Caco-2 (cell line): ENCODE measurements around the gene GP1BA. TPM values are rescaled to one million over a fixed set of nuclear protein-coding genes. Genes with fewer than 3 reads are reported as not detected.

Experiments used
- BruUV-seq: library from RNA; stranded (reverse); fragments of 400-500 nt; replicated peaks from 2 replicates; lab custom pipeline; 2021; lab: Mats Ljungman, UMichigan
- CTCF ChIA-PET: fragments of 300-600 bp; sonication (Branson Sonifier 250); formaldehyde crosslinking; loops from one replicate; lab custom pipeline; 2022; ENCODE audit warnings: antibody characterized with exemption; lab: Charles Lee
- POLR2A ChIA-PET: fragments of 300-600 bp; sonication (Branson Sonifier 250); formaldehyde crosslinking; loops from one replicate; lab custom pipeline; 2022; ENCODE audit warnings: antibody characterized with exemption; lab: Charles Lee
- DNase-seq, 2 experiments: peaks; one replicate each; pipeline versions ENCODE4 v3.0.0 to v3.0.0-alpha.2; 2020 to 2022
- H3K27me3 ChIP-seq: replicated peaks from 2 replicates; pipeline ENCODE4 v1.6.0; 2011; ENCODE audit warnings: low read length; ENCODE audit not compliant: control insufficient read depth, insufficient read depth
- H3K36me3 ChIP-seq: 2 replicates; pipeline ENCODE4 v1.5.1; 2011; ENCODE audit warnings: low read length; ENCODE audit not compliant: control insufficient read depth, insufficient read depth
- H3K4me1 ChIP-seq: fragments of 250-450 bp; sonication (Bioruptor Pico); 2 replicates; pipeline ENCODE4 v1.5.1; 2020; ENCODE audit warnings: mild to moderate bottlenecking
- H3K4me3 ChIP-seq: 2 replicates; pipeline ENCODE4 v1.5.1; 2011; ENCODE audit warnings: low read depth, mild to moderate bottlenecking, control low read depth, low read length
- H3K9me3 ChIP-seq: fragments of 250-450 bp; sonication (Bioruptor Pico); 2 replicates; pipeline ENCODE4 v1.5.1; 2020; ENCODE audit warnings: mild to moderate bottlenecking, moderate library complexity
- H3K27ac Mint-ChIP-seq: one replicate; pipeline ENCODE4 v1.8.0; 2022; ENCODE audit warnings: mixed read lengths; ENCODE audit not compliant: unreplicated experiment
- H3K27me3 Mint-ChIP-seq: one replicate; pipeline ENCODE4 v1.8.0; 2022; ENCODE audit warnings: mixed read lengths; ENCODE audit not compliant: insufficient read depth, unreplicated experiment
- H3K36me3 Mint-ChIP-seq: one replicate; pipeline ENCODE4 v1.8.0; 2022; ENCODE audit warnings: mild to moderate bottlenecking, mixed read lengths; ENCODE audit not compliant: insufficient read depth, unreplicated experiment
- H3K4me1 Mint-ChIP-seq: one replicate; pipeline ENCODE4 v1.8.0; 2022; ENCODE audit warnings: low read depth, mixed read lengths; ENCODE audit not compliant: unreplicated experiment
- H3K4me3 Mint-ChIP-seq: one replicate; pipeline ENCODE4 v1.8.0; 2022; ENCODE audit warnings: mild to moderate bottlenecking, moderate library complexity, mixed read lengths; ENCODE audit not compliant: unreplicated experiment
- H3K9me3 Mint-ChIP-seq: one replicate; pipeline ENCODE4 v1.8.0; 2022; ENCODE audit warnings: mixed read lengths; ENCODE audit not compliant: unreplicated experiment
- intact Hi-C: fragments of 100-400 bp; cut with micrococcal nuclease; formaldehyde crosslinking; loops from one replicate; pipeline ENCODE4 v1.10.0; 2022; ENCODE audit not compliant: unreplicated experiment
- total RNA-seq: library from RNA; stranded (reverse); gene quantifications from 2 replicates; pipeline ENCODE4 v1.2.3, GENCODE V29; 2022
- TF ChIP-seq, protein P1 (sequence below), 2 experiments: fragments of 200-600 bp in 1 of 2; IDR thresholded peaks; 1 replicate in 1 of 2; 2 replicates in 1 of 2; pipeline versions ENCODE4 v1.5.1 to v1.8.0; 2011 to 2022; ENCODE audit warnings: antibody characterized with exemption in 1 of 2, control low read depth in 1 of 2, inconsistent platforms in 1 of 2, low read depth in 1 of 2, low read length in 1 of 2, mild to moderate bottlenecking in 1 of 2, moderate library complexity in 1 of 2; ENCODE audit not compliant: insufficient read depth in 1 of 2, severe bottlenecking in 1 of 2, unreplicated experiment in 1 of 2

GP1BA gene
- total RNA-seq, 1 experiment from 2014 or later = not detected

DNA sequence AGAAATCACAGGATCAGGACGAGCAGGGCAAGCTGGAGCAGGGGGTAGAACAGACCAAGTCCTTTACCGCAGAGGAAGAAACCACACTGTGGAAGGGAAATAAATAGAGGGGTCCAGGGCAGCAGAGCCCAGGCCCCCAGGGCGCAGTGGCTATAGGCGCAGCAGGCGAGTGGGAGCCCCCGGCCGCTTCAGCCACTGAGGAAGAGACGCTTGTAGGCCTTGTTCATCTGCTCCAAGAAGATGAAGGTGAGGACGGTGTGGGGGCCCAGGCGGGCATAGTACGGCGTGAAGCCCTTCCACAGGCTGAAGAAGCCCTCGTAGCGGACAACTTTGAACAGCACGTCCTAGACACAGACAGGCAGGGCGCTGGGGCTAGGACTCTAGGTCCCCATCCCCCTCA lies 5.5 kb downstream of the GP1BA start:
- BruUV-seq = no TSS peak
- ChIA-PET POLR2A (no interaction called here), CTCF (no interaction called here)
- intact Hi-C loops = no loop called here
- no peaks in the 10 kb centered on the region for H3K9me3 Mint-ChIP-seq
- no peaks in the 10 kb centered on the region for H3K4me1 ChIP-seq
- H3K36me3 Mint-ChIP-seq = peaks cover 12% of the 10 kb centered on the region
- H3K27me3 ChIP-seq = no peaks in the 10 kb centered on the region
- no peak for DNase-seq
- H3K4me3 ChIP-seq = no peak overlapping the region
- TF ChIP-seq, protein P1, sequence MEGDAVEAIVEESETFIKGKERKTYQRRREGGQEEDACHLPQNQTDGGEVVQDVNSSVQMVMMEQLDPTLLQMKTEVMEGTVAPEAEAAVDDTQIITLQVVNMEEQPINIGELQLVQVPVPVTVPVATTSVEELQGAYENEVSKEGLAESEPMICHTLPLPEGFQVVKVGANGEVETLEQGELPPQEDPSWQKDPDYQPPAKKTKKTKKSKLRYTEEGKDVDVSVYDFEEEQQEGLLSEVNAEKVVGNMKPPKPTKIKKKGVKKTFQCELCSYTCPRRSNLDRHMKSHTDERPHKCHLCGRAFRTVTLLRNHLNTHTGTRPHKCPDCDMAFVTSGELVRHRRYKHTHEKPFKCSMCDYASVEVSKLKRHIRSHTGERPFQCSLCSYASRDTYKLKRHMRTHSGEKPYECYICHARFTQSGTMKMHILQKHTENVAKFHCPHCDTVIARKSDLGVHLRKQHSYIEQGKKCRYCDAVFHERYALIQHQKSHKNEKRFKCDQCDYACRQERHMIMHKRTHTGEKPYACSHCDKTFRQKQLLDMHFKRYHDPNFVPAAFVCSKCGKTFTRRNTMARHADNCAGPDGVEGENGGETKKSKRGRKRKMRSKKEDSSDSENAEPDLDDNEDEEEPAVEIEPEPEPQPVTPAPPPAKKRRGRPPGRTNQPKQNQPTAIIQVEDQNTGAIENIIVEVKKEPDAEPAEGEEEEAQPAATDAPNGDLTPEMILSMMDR (IDR thresholded peaks at IDR 0.05; ENCODE audit: insufficient read depth in 1 of 2, low read depth in 1 of 2, low read length in 1 of 2, severe bottlenecking in 1 of 2, unreplicated experiment in 1 of 2) = no peak
- H3K4me1 Mint-ChIP-seq = peaks cover 5% of the 10 kb centered on the region
- no peak overlapping the region for H3K4me3 Mint-ChIP-seq
- no peak overlapping the region for H3K27ac Mint-ChIP-seq
- no peaks in the 10 kb centered on the region for H3K36me3 ChIP-seq
- H3K9me3 ChIP-seq = no peaks in the 10 kb centered on the region
- no peaks in the 10 kb centered on the region for H3K27me3 Mint-ChIP-seq

DNA sequence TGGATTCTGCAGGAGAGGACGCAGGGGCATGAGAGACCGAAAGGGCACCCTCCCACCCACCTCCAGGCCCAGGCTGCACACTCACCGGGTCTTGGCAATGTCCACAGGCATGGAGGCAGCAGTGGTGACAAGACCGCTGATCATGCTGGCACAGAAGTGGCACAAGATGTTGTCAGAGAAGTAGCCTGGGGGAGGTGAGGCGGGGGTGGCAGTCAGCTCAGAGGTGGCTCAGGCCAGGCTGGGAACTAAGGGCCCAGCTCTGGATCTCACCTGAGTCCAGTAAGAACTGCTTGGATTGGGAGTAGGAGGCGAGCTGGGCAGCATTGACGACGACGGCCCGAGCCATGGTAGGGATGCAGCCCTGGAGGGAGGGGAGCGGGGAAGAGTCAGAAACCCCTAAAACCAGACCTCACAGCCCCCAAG lies 6.0 kb downstream of the GP1BA start:
- ChIA-PET POLR2A (no interaction called here), CTCF (no interaction called here)
- no peaks in the 10 kb centered on the region for H3K36me3 ChIP-seq
- no peak overlapping the region for H3K4me3 ChIP-seq
- no peaks in the 10 kb centered on the region for H3K4me1 ChIP-seq
- TF ChIP-seq, protein P1 (IDR thresholded peaks at IDR 0.05; ENCODE audit: insufficient read depth in 1 of 2, low read depth in 1 of 2, low read length in 1 of 2, severe bottlenecking in 1 of 2, unreplicated experiment in 1 of 2) = no peak
- intact Hi-C loops = no loop called here
- Mint-ChIP-seq H3K9me3 (no peaks in the 10 kb centered on the region), H3K36me3 (peaks cover 17% of the 10 kb centered on the region), H3K4me1 (peaks cover 5% of the 10 kb centered on the region), H3K27me3 (no peaks in the 10 kb centered on the region), H3K4me3 (peak overlapping the region; percentile 87), H3K27ac (no peak overlapping the region)
- H3K27me3 ChIP-seq = no peaks in the 10 kb centered on the region
- BruUV-seq = no TSS peak
- no peak for DNase-seq
- no peaks in the 10 kb centered on the region for H3K9me3 ChIP-seq

GRCh38 chr17:4938688-4939545 lies 6.8 kb downstream of the GP1BA start:
- H3K27me3 Mint-ChIP-seq = no peaks in the 10 kb centered on the region
- ChIA-PET CTCF (interaction anchor here (1.6 to 2.2 kb wide), 2 partner anchors 29 to 30 kb away, joined by 7 to 19 read pairs; partner anchors contain the start of gene SPAG7), POLR2A (interaction anchor here (1.6 to 2.6 kb wide), 3 partner anchors 13 to 30 kb away, joined by 10 to 54 read pairs (median 13); partner anchors contain the start of genes ENO3 and SPAG7)
- no peaks in the 10 kb centered on the region for H3K9me3 ChIP-seq
- peaks cover 5% of the 10 kb centered on the region for H3K4me1 Mint-ChIP-seq
- peak overlapping the region; percentile 87 for H3K4me3 Mint-ChIP-seq
- intact Hi-C loops = loop anchor here (1.0 kb wide), 1 partner anchor 30 kb away; no protein-coding TSS in a partner anchor
- BruUV-seq = TSS peak; percentile 20
- H3K36me3 ChIP-seq = no peaks in the 10 kb centered on the region
- peak overlapping the region; percentile 73 for H3K4me3 ChIP-seq
- no peaks in the 10 kb centered on the region for H3K9me3 Mint-ChIP-seq
- peaks cover 23% of the 10 kb centered on the region for H3K36me3 Mint-ChIP-seq
- TF ChIP-seq, protein P1 (IDR thresholded peaks at IDR 0.05; ENCODE audit: insufficient read depth in 1 of 2, low read depth in 1 of 2, low read length in 1 of 2, severe bottlenecking in 1 of 2, unreplicated experiment in 1 of 2) = no peak
- H3K27ac Mint-ChIP-seq = no peak overlapping the region
- no peak for DNase-seq
- no peaks in the 10 kb centered on the region for H3K4me1 ChIP-seq
- H3K27me3 ChIP-seq = no peaks in the 10 kb centered on the region
